Cardiac muscle cell (in vitro differentiated cells and primary cell): ENCODE measurements around the gene ATP2B2. TPM values are rescaled to one million over a fixed set of nuclear protein-coding genes. Genes with fewer than 3 reads are reported as not detected.

Experiments
- DNase-seq, 2 donors: peaks; one replicate each; pipeline versions ENCODE4 v3.0.0 to v3.0.0-alpha.2; 2010 to 2017; ENCODE audit warnings: low read depth in 1 of 2, low spot score in 1 of 2
- H3K27ac ChIP-seq: fragments of 200-600 bp; sonication (generic); 2 replicates; pipeline ENCODE4 v1.5.1; 2016
- H3K27me3 ChIP-seq: fragments of 200-600 bp; sonication (generic); 2 replicates; pipeline ENCODE4 v1.6.0; 2016; ENCODE audit warnings: control low read depth
- H3K36me3 ChIP-seq: fragments of 200-600 bp; sonication (generic); 2 replicates; pipeline ENCODE4 v1.5.1; 2016; ENCODE audit warnings: control low read depth
- H3K4me1 ChIP-seq: fragments of 200-600 bp; sonication (generic); 2 replicates; pipeline ENCODE4 v1.8.1; 2017; ENCODE audit warnings: low read depth, mild to moderate bottlenecking, mixed run types
- H3K4me3 ChIP-seq: fragments of 200-600 bp; sonication (generic); 2 replicates; pipeline ENCODE4 v1.5.1; 2016; ENCODE audit warnings: mild to moderate bottlenecking
- H3K9me3 ChIP-seq: fragments of 200-600 bp; sonication (generic); 2 replicates; pipeline ENCODE4 v1.5.1; 2017; ENCODE audit warnings: low read depth, mild to moderate bottlenecking, control low read depth
- CTCF ChIP-seq: IDR thresholded peaks from 2 replicates; pipeline ENCODE4 v1.5.1; 2012; ENCODE audit warnings: low read depth, mild to moderate bottlenecking, low read length
- polyA plus RNA-seq: library from polyadenylated mRNA; unstranded; fragments of >200 nt; fragmentation: Nextera tagmentation; extraction: Ambion mirVana; gene quantifications from 2 replicates; pipeline ENCODE4 v1.2.1, GENCODE V29; 2016
- total RNA-seq: library from RNA; depleted of rRNA; stranded (reverse); fragments of >200 nt; gene quantifications from 2 replicates; pipeline ENCODE4 v1.2.3, GENCODE V29; 2016

The ATP2B2 gene
- total and polyA plus RNA-seq, 2 experiments from 2014 or later, result 0.22 to 0.77 TPM

DNA sequence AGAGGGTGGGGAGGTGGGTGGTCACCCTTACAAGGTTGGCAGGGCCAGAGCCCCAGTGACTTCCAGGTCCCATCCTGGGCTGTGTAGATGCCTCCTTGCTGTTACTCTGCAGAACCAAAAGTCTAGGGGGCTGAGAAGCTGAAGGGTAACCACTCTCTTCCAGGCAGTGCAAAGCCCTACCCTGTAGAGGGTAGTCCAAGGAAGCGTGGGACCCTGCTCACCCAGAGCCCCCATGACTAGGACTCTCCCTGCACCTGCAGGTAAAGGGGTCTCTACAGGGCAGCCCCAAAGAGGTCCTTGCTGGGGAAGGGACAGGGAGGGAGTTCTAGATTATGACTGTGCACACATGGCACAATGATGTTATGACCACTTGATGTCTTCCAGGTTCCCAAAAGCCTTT is 226.9 kb downstream of the ATP2B2 start:
- DNase-seq, result no peak
- Histone ChIP-seq H3K4me1 (peaks cover 8% of the 10 kb centered on the region), H3K27me3 (no peaks in the 10 kb centered on the region), H3K36me3 (peaks cover 11% of the 10 kb centered on the region), H3K4me3 (no peak overlapping the region), H3K27ac (no peak overlapping the region), H3K9me3 (no peaks in the 10 kb centered on the region)
- TF ChIP-seq CTCF, result no peak

- Histone ChIP-seq H3K36me3 (peaks cover 3% of the 10 kb centered on the region), H3K4me1 (peaks cover 8% of the 10 kb centered on the region), H3K27me3 (no peaks in the 10 kb centered on the region), H3K27ac (no peak overlapping the region), H3K9me3 (no peaks in the 10 kb centered on the region), H3K4me3 (no peak overlapping the region)
- no peak for TF ChIP-seq CTCF
- DNase-seq, result no peak
Observed at GRCh38 chr3:10277115-10277625, 228.2 kb downstream of the ATP2B2 start.

DNA sequence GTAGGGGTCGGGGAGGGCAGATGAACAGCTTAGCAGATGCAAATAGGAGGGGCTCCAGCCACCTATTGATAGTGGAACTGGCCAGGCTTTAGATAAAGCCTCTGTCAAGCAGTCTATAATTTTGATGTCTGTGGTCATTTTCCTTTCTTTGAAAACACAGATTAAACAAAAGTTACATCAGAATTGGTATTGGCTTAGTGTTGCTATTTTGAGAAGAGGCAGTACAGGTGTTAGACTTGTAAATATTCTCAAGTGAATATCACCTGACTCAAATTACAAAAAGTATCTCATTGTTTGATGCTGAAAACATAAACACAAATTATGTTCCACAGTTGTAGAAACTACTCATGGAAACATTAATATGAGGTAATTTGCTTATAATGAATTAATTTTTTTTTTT is 230.8 kb downstream of the ATP2B2 start:
- no peak for TF ChIP-seq CTCF
- H3K36me3 ChIP-seq, result peaks cover 11% of the 10 kb centered on the region
- DNase-seq, result no peak

More for the DNA sequence above, 230.8 kb downstream of the ATP2B2 start:
- H3K9me3 ChIP-seq, result no peaks in the 10 kb centered on the region
- H3K27ac ChIP-seq, result peak overlapping the region; percentile 7
- no peak overlapping the region for H3K4me3 ChIP-seq
- peaks cover 8% of the 10 kb centered on the region for H3K4me1 ChIP-seq
- no peaks in the 10 kb centered on the region for H3K27me3 ChIP-seq

Other genes with a start within 250 kb of the ATP2B2 start
- gene GHRL, start 212.6 kb downstream of the ATP2B2 start, total RNA-seq, result 0.18 TPM in 1 of 2 replicates, not detected in the other
- 0.46 and 1.4 TPM in 2 replicates for gene GHRL, start 212.6 kb downstream of the ATP2B2 start, polyA plus RNA-seq
- gene SEC13, start 184.5 kb downstream of the ATP2B2 start, total RNA-seq, result 151 and 198 TPM in 2 replicates
- 223 and 270 TPM in 2 replicates for gene SEC13, start 184.5 kb downstream of the ATP2B2 start, polyA plus RNA-seq